DMS153 (cell line): ENCODE data around the gene EIF2B2.
"Not testable (repeated sequence)": the region's sequence is repeated elsewhere in the genome, so short reads cannot be mapped to it uniquely, and the experiment has no call there.

ENCODE experiments used
- DNase-seq: peaks from one replicate; lab custom pipeline; 2025; lab: John Stamatoyannopoulos, UW

The EIF2B2 gene

DNA sequence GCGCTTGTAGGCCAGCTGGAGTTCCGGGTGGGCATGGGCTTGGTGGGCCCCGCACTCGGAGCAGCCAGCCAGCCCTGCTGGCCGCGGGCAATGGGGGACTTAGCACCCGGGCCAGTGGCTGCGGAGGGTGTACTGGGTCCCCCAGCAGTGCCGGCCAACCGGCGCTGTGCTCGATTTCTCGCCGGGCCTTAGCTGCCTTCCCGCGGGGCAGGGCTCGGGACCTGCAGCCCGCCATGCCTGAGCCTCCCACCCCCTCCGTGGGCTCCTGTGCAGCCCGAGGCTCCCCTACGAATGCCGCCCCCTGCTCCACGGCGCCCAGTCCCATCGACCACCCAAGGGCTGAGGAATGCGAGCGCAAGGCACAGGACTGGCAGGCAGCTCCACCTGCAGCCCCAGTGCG, 8.5 kb upstream of the EIF2B2 start:
- DNase-seq = not testable (repeated sequence)

DNA sequence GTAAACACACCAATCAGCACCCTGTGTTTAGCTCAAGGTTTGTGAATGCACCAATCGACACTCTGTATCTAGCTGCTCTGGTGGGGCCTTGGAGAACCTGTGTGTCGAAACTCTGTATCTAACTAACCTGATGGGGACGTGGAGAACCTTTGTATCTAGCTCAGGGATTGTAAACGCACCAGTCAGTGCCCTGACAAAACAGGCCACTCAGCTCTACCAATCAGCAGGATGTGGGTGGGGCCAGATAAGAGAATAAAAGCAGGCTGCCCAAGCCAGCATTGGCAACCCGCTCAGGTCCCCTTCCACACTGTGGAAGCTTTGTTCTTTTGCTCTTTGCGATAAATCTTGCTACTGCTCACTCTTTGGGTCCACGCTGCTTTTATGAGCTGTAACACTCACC, 6.9 kb upstream of the EIF2B2 start:
- not testable (repeated sequence) for DNase-seq

DNA sequence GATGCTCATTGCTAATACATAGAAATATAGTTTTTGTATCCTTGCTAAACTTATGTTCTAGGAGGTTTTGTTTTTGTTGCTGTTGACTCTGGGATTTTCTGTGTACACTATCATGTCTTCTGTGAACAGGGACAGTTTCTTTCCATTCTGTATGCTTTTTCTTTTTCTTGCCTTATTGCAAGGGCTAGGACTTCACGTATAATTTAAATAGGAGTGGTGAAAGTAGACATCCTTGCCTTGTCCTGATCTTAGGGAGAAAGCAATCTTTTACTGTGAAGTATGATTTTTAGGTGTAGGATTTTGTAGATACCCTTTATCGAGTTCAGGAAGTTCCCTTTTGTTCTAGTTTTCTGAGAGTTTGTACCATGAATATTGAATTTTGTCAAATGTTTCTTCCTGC, 1.5 kb upstream of the EIF2B2 start:
- no peak for DNase-seq

DNA sequence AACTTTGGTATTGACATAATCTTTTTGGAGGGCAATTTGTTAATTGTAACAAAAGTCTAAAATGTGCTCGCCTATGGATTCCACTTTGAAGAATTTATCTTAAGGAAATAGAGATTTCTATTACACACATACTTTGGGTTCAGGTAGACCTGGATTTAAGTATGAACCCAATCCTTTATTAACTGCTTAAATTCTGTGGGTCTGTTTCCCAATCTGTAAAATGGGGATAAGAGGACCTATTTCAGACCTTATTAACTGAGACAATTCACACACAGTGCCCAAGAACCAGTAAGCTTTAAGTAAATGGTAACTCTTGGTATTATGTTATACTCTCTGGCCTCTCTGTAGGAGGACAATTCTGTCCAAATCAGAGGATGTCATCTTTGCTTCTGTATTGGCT, 822 bp upstream of the EIF2B2 start:
- no peak for DNase-seq

DNA sequence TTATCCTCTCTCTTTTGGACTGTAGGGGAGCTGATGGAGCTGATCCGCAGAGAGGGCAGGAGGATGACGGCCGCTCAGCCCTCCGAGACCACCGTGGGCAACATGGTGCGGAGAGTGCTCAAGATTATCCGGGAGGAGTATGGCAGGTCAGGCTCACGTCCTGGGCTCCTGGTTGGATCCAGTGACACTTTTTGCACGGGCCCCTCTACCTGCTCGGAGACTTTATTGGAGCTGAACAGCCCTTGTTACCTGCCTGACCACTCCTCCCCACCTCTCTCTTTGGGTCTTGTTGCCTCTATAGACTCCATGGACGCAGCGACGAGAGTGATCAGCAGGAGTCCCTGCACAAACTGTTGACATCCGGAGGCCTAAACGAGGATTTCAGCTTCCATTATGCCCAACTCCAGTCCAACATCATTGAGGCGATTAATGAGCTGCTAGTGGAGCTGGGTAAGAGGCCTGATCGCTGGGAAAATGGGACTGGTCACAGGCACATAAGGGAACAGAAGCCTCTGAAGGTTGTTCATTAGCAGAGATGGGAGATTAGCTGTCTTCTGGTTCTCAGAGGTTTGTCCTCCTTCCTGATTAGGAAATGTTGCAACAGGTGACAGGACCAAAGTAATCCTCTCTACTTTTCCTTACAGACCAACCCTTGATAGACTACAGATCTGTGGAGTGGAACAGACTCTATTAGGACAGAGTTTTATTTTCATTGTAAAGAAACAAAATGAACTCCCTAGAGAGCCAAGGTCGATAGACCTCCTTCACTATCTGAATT, 718 bp downstream of the EIF2B2 start:
- DNase-seq = no peak

DNA sequence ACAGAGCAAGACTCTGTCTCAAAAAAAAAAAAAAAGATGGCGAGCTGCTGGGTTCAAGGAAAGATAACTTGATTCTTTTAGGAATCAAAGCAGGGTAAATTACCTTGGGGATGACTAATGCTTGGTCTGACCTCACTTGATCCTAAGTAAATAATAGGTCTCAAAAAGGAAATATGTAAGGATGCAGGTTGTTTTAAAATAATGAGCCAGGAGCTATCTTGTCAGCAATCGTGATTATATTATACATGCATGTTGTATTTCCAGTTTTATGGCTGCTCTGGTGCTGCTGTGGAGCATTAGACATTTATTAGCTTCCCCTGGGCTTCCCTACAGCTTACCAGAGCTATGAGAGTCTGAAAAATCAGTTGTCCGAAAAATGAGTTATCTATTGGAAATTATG, 2.6 kb downstream of the EIF2B2 start:
- no peak for DNase-seq

DNA sequence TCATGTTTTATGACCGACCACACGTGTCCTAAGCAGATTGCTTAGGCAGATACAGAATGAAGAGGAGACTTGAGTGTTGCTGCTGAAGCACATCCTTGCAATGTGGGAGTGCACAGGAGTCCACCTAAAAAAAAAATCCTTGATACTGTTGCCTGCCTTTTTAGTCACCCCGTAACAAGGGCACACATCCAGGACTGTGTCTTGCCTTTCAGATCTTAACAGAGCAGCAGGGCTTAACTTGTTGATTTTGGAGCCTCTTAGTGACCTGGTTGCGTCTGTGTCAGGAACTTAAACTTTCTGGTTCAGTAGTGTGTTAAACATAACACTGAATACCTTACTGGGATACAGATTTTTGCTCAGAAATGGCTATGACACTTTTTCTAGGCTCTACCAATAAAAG, 6.5 kb downstream of the EIF2B2 start:
- DNase-seq = no peak

DNA sequence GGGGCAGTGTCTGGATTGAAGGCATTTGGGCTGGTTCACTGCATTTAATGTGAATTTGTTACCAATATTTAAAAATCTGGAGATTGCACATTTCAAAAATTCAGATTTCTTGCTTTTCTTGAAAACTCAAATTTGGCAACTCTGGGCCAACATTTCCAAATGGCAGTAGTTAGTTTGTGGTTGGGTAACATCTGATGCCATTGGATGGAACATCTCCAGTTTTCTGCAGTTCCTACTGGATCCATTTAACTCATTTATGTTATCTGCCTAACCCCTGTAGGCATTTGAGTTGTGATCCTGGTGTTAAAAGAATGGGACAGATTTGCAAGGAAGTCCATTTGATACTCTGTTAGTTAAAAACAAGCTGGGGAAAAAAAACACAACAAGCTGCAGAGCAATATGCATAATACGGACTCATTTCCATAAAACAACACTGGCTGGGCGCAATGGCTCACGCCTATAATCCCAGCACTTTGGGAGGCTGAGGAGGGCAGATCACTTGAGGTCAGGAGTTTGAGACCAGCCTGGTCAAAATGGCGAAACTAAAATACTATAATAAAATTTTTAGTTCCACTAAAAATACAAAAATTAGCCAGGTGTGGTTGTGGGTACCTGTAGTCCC, 7.9 kb downstream of the EIF2B2 start:
- no peak for DNase-seq

DNA sequence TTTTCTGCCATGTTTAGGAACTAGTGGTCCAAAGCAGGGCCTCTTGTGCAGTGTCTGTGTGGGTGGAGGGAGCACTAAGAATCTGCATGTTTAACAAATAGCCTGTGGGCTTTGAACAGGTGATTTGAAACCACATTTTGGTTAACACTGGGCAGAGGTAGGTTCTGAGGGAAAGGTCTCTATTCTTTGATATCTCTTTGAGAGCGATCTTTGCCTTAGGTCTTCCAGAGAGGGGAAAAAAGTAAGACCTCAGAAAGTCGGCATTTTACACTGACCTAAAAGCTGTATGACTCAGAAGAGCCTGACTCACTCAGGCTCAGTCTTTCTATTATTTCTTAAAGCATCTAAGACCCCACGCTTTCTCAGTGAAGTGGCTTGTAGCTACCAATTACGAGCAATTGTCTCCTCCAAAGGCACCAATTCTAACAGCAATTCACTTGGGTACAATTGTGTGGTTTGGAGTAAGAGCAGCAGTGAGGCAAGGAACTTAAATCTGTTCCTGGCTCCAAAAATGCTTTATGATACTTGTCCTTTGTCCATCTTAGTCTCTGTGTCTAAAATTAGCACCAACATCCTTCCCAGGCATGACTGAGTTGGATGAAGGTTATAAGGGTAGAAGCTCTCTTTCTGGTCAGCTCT, 8.8 kb downstream of the EIF2B2 start:
- DNase-seq = no peak

DNA sequence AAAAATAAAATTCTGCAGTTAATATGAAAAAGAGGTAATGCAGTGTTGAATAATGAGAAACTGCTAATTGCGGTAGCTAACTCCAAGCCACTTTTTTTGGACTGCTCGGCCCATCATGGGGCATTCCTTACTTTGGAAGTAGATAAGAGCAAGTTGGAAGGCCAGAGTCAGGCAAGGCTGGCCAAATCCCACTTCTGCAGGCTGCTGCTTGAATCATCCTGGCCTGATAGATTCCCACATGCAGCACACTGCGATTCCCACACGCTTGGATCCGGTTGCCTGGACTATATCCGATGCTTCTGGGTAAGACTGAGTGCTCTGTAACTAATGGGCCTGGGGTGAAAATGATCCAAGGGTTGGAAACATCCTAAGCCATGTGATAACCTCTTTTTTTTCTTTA, 10.6 kb downstream of the EIF2B2 start:
- DNase-seq = no peak

DNA sequence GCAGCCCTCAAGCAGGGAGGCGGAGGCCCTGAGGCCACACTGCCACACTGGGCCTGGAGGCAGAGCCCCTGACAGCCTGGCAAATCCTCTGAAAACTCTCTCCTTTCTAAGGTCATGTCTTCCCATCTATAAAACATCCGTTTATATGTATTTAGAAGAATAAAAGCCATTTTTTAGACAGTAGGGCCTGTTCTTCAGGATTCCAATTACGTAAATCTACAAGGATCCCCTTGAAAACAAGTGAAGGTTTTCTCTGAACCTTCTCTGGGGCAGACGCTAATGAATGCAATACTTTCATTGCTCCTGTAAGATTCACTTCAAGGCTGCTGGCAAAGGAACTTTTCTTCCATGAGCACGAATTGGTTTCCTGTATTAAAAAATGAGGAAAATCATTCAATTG, 12.8 kb downstream of the EIF2B2 start:
- DNase-seq = no peak

DNA sequence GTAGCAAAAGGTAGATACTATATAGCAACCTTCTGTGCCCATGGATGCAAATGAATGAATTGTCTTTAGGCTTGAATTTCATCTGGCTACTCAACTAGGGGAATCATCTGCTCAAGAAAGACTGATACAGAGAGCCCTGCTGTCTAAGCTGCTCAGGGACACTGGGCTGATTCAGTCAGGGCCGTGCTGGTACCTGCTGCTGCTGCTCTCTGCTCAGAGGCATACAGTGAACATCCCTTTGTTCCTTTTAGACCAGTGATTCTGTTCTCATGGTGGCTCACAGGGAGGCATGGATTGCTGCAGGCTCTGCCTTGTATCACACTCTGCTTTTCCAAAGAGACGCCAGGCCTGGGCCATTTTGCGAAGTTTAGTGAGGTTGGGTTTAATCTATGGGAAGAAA, 14.1 kb downstream of the EIF2B2 start:
- no peak for DNase-seq

DNA sequence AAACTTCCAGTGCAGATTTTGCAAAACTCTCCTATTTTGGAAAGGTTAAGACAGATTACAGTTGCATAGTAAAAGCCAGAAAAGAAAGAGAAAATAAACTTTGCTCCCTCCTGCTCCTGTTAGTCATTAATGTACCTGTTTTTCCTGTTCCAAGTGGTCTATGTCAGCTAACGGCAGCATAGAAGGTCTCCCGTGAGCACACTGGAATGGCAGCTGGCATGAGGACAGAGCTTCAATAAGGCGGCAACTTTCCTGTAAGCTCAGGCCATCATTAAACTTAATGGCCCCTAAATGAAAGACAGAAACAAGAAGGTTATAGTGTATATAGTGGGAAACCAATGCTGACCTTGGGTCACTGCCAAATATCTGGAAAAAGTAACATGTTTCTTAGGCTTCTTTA, 16.0 kb downstream of the EIF2B2 start:
- no peak for DNase-seq

DNA sequence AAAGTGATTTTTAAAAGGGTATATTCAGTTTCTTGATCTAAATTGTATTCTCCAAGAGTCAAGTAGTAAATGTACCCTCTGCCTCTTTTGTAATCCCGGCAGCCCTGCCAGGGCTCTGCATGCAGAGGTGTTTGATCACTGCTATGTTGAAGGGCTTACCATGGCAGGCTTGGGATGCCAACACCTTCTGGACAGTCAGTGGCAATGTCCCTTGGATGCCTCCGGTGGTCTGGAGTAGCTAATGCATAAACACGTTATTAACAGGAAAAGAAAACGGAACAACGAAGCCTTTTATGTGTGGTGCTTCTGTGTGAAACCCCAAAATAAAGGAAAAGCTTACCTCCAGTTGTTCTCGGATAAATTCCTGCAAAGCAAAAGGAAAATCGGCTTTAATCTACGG, 19.9 kb downstream of the EIF2B2 start:
- DNase-seq = no peak

DNA sequence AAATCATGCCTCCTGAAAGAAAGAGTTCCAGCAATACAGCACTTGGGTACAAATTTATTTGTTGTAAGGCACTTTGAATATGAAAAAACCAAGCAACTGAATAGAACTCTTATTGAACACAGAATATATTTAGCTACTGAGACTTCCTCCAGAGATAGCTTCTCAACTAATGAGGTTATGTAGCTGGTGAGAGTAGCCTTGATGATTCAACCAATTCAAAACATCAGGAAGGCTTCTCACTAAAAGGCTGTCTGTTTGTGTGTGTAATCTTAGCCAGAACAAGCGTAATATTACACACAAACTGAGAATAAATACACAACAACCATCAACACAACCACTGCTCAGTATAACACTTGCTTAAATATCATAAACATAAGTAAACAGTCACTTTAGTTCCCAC, 20.4 kb downstream of the EIF2B2 start:
- no peak for DNase-seq

DNA sequence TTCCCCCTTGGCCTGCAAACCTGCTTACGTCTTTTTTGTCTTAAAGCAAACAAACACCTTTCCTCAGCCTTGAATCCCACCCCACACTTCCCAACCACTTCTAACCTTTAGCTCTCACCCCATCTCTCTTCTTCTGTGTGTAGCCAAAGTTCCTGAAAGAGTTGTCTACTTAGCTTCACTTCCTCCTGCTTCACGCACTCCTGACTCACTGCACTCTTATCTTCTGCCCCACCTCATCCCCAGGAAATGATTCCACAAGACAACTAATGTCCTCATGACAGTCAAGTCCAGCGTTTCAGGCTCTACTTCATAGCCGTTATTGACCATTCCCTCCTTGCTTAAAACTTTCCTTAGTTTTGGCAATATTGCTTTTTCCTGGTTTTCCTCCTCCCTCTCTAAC, 22.4 kb downstream of the EIF2B2 start:
- no peak for DNase-seq

DNA sequence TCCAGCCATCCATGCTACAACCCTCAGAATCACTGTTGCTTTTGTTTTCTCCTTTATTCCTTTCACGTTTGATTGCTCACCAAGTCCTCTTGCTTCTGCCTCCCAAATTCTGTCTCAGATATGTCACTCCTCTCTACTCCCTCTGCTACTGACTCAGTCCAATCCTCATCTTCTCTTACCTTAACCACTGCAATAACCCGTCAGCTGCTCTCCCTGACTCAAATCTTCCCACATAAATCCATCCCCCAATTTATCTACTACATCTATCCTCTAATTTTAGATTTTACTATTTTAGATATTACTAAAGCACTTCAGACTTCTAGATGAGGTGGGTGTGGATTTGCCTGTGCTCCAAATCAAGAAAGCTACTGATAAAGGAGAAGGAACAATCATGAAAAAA, 23.2 kb downstream of the EIF2B2 start:
- DNase-seq = no peak

DNA sequence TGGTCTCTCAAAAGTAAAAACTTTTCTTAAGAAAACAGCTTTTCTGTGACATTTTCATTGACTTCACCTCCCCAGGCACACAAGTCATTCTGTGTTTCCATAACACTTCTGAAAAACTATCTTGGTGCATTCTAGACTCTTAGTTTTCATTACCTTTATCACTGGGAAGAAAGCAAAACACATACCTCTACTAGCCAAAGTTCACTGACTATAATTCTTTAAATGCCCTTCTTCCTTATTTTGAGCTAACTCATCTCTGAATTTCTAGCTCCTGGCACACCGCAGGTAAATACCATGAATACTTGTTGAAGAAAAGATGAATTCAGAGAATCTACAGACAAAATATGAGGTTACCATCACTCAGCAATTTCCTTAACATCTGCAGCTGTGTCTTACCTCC, 27.4 kb downstream of the EIF2B2 start:
- DNase-seq = no peak

DNA sequence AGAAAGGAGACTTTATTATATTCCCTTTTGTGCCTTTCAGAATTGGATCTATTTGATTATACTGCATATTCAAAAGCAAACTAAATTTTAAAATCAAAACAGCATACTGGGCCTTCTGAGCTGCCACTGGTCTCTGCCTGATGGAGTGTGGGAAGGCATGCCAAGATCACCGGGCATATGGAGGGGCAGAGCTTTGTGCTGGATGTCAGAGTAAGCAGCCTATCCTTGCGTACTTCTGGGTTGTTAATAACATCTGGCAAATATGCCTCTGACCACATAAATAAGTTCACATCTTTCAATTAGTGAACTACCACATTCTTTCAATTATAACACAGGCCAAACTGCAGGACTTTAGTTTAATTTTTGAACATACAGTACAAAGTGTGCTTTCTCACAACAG, 30.2 kb downstream of the EIF2B2 start:
- no peak for DNase-seq

DNA sequence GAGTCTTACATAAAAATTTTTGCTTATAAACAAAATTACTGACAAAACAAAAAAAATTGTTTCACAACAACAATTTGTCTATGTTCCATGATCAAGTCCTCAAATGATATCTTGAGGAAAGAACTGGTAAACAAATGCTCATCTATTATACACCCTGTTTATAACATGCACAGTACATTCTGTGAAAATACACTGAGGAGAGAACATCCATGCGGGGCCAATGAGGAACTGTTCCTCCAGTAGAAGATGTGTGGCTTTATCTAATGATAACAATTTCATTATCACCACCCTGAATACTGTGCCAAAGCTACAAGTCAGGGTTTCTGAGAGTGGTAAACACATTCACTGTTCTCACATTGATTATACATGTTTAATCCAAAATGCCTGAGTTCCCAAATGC, 37.8 kb downstream of the EIF2B2 start:
- DNase-seq = no peak

DNA sequence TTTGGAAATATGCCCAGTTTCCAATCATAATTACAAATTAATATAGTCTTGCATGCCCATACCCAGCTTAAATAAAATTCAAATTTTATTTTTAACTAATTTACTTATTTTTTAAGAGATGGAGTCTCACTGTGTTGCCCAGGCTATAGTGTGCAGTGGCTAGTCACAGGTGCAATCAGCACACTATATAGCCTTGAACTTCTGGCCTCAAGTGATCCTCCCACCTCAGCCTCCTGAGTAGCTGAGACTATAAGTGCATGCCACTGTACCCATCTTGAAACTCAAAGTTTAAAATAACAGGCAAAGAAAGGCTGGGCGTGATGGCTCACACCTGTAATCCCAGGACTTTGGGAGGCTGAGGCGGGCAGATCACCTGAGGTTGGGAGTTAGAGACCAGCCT, 38.2 kb downstream of the EIF2B2 start:
- DNase-seq = no peak

DNA sequence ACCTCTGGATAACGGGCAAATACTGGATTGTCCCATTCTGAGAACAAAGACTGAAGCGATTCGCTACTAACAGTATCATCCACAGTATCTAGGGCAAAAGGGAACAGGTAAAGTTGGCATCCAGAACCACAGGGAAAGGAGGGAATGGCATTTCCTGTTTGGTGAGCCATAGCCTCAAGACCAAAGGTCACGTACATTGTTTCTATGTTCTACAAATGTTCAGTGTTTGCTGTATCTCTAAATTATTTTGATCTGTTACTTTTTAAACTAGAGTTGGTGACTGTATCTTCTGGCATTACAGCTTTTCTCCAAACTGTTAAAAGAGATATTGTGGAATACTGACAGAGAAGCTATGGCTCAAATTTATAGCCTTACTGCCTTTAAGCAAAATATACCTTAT, 38.9 kb downstream of the EIF2B2 start:
- no peak for DNase-seq

DNA sequence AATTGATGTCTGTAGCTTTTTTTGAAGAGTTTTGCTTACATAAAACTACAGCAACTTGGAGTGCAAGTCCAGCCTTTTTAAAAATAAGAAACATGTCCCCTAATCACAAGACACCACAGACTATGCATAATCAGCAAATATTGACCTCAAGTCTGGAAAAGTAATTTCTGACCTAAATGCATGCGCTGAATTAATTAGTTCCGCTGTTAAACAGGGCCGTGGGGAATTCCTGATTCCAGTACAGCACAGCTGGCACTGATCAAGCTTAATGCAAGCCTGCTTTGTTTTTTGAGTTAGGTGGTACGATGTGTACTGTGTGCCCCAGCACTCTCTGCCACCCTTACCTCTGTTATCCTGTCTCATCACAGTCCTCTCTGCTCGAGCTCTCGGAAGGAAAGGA, 39.3 kb downstream of the EIF2B2 start:
- no peak for DNase-seq

DNA sequence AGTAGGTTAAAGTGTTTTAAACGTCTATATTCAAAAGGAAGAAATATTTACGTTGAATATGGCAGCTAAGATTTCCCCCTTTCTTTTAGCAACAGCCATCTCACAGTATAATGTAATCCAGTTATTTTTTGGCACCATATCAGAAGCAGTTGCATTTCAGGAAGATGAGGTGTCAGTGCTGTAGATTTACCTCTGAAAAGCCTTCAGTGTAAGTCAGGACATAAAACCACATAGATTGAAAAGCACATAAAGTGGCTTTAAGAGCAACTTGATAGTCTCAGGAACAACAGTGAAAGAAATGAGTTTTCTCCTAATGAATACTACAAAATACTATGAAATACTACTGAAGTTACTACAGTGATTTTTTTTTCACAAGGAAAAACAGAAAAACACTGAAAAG, 41.6 kb downstream of the EIF2B2 start:
- no peak for DNase-seq
